Measurements from ENCODE around the gene SPON2.
A peak's percentile ranks its signal among the peaks of the same experiment; 100 is the strongest.
"Not testable (repeated sequence)": the region's sequence is repeated elsewhere in the genome, so short reads cannot be mapped to it uniquely, and the experiment has no call there.

Gene SPON2

GRCh38 chr4:1139860-1140259, 32.5 kb downstream of the SPON2 start:
- FAIRE-seq, result no peak

GRCh38 chr4:1137850-1138249, 34.5 kb downstream of the SPON2 start:
- no peak for FAIRE-seq

GRCh38 chr4:1137063-1137776, 35.2 kb downstream of the SPON2 start:
- peak; percentile 90 for FAIRE-seq

GRCh38 chr4:1136048-1136447, 36.3 kb downstream of the SPON2 start:
- no peak for FAIRE-seq

- no peak for FAIRE-seq
Observed at GRCh38 chr4:1133033-1133432, 39.4 kb downstream of the SPON2 start.

- no peak for FAIRE-seq
Observed at GRCh38 chr4:1130316-1131186, 41.8 kb downstream of the SPON2 start.

- no peak for FAIRE-seq
Observed at GRCh38 chr4:1126506-1126905, 45.9 kb downstream of the SPON2 start.

- not testable (repeated sequence) for FAIRE-seq
Observed at GRCh38 chr4:1125466-1125865, 46.9 kb downstream of the SPON2 start.

GRCh38 chr4:1124818-1125217, 47.6 kb downstream of the SPON2 start:
- no peak for FAIRE-seq

- no peak for FAIRE-seq
Observed at GRCh38 chr4:1122505-1122904, 49.9 kb downstream of the SPON2 start.
